Kidney tubule cell (primary cell): ENCODE data around the gene SMYD2.
A peak's percentile ranks its signal among the peaks of the same experiment; 100 is the strongest.

Experiments
- DNase-seq: peaks from one replicate; pipeline ENCODE4 v3.0.0-alpha.2; 2018; ENCODE audit warnings: low spot score

Gene SMYD2

DNA sequence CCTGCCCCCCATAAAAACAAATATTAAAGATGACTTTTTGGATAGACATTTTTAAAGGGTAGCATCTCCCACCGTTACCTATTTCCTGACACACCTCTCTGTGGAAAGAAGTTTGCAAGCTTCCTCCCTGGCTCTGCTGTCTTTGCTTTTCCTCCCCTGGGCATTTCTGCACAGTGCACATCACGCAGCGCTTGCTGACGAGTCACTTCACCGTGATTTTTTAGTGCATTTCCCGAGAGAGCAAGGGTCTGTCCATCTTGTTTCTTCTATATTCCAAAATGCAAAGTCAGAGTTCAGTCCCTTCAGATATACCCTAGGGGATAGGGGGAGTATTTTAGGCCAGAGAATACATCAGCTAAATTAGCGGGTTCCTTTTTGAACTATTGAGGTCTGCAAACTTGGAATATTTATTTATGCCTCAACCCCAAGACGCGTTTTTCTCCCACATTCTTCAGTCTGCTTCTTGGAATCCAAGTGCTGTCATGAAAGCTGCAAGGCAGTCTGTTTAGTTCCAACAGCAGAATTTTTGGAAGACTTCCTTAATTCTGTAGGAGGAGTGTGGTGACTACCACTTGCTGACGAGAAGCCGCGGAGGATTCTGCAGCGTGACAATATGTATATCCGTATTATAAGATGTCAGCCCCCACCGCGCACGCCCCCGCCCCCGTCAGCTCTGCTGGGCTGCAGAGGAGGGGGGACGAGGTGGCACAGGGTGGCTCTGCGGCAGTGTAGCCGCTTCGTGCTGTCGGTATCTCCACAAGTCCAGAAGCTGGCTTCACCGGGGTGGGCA is 22.4 kb downstream of the SMYD2 start:
- DNase-seq, result no peak

DNA sequence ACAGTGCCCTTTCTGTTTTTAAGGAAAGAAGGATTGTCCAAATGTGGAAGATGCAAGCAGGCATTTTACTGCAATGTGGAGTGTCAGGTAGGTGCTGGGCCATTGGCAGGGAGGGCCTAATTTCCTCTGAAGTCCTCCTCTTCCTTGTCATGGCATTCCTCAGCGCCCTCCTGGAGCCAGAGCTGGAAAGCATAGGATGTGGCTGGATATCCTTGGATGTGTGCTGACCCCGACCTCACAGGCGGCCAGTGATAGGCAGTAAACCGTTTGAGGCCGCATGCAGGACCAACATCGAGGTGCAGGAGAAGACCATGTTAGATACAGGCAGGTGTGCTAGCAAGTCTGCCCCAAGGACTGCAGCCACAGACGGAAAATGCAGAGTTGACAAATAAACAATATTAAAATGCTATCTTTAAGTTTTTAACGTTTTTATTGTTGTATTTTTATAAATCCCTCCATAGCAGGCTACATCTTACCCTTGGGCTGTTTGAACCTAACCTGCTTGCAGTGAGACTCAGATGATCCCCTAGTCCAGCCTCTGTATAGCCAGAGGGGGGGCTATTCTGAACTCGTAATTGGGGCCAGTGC is 24.3 kb downstream of the SMYD2 start:
- no peak for DNase-seq

DNA sequence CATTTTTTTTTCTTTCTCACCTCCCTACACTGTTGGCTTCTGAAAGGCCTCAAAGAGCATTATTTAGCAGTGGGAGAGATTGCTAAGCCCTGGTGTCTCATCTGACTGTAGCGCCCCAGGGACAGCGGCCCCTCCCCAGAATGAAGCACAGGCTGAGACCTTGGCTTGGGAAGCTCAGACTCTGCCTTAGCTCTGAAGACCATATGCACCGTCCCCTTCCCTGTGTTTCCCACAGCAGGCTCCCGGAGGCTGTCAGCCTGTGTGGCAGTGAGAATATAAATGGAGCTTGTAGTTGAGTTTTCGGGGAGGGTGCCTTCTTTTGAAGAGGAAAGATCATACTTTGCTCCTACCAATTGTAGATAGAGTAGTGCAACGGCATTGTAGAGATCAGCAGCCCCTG is 25.3 kb downstream of the SMYD2 start:
- no peak for DNase-seq

DNA sequence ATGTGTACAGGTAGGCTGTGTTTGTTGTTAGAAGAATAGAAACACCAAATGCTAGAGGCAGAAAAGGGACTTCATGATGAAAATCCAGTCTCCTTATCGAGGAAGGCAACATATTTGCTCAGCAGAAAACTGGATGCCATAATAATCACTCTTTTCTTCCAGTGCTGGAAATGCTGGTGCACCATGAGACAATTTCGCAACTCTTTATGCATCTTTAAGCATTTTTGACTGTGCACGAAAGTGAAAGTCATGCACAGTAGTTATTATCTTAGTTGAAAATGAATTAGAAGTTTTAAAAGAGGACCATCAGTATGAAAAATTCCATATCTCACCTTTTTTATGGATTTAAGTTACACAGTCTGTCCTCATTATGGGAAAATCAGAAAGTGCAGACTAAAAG is 29.1 kb downstream of the SMYD2 start:
- no peak for DNase-seq

DNA sequence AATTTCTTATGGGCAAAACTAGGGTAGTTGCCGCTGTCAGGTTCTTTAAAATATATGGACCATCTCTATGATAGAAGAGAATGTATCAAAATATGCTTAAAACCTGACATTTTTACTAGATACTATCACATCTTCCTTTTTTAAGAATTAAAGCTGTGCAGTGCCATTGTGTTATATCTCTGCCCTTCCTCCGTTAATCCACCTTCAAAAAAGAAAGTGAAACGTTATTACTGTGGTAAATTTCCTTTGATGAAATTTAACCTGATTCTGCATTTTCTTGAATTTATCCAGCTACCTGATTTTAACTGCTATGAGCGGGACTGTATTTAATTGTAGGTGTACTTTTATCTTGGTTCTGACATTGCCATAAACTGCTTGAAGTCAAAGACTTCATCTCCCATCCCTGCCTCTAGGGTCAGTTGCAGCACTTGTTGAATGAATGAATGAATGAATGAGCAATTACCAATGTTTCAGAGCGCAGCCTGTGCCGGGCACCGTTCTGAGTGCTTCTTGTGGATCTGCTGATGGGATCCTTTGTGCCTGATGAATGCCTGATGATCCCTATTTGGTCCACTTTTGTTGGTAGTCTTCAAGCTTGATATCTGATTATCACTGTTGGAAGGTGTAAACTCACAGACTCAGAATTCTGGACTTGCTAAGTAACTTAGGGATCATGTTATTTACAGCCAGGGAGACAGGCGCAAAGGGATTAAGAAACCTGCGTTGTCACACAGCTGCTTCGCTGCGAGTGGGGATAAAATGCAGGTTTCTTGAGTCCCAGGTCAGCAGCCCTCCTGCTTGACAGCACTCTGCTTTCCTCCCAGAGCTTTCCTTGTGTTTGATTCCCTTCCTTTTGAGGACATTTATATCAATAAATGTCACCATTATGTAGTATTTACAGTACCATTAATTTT is 30.1 kb downstream of the SMYD2 start:
- no peak for DNase-seq

DNA sequence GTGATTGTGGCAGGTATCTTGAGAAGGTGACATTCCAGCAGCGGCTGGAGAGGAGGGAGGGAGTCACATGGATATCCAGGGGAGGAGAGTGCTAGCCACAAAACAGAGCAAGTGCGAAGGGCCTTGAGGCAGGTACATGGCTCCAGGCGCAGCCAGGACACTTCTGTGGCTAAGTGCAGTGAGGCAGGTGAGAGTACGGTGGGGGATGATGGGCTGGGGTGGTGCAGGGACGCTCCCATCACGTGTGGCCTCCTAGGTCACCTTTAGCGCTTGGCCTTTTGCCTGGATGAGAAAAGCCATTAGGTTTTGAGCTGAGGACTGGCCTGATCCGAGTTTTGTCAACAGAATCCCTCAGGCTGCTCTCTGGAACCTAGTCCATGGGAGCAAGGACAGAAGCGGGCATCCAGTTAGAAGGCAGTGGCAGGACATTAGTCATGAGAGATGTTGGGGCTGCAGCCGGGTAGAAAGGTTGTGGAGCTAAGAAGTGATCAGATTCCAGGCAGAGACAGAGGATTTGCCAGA is 31.6 kb downstream of the SMYD2 start:
- no peak for DNase-seq

DNA sequence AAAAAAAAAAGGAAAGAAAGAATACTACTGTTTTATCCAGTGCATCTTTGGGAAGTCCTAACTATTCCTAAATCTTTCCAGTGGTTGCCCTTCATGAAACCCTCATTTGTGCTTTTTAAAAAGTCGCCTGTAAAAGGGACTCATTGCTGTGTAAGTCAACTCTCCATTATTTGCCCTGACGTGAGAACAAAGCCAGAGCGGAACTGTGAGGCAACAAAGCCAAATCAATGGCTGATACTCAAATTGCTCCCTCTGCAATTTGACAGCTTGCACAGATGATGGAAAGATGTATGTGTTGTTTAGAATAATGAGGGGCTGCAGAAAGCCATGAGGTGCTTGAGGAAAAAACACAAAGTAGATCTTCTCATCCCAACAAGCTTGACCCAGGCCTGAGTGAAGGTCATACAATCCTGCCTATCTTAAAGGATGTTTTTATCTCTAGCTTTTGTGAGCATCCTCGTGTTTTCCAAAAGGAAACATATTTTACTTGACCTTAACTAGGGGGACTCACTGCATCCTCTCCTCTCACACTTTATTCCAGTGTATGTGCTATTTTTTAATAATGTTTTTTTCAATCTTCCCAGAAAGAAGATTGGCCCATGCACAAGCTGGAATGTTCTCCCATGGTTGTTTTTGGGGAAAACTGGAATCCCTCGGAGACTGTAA is 33.4 kb downstream of the SMYD2 start:
- no peak for DNase-seq

DNA sequence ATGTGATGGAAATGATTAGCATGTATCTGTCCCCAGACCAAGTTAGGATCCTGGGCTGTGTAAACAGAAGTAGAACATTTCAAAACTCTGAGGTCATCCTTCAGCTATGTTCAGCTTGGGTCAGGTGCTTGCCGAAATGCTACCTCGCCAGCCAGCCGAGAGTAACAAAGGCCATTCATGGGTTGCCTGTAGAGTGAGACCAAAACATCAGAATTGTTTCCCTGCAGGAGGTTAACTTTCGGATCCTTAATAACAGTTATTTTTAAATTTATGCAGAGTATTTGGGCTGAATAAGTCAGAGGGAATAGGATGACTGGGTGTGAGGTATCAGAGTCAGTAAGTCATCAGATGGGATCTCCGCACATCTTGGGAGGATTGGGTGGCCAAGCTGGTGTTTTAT is 35.6 kb downstream of the SMYD2 start:
- DNase-seq, result peak; percentile 94

DNA sequence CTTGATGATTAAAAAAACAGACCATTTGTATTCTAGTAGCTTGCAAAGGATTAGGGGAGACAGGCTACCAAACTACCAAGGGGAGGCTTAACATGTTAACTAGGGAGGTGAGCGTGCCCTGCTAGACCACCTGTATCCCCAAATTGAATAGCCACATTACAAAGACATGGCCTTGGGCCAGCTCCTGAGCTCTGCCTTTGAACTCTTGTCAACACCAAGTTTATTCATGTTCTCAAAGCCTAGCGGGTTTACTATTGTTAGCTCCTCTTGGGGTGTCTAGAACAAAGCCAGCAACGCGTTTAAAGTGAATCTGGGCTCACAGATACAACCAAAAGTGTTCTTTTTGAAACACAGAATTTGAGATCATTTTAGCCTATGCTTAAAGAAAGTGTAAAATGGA is 36.3 kb downstream of the SMYD2 start:
- no peak for DNase-seq

DNA sequence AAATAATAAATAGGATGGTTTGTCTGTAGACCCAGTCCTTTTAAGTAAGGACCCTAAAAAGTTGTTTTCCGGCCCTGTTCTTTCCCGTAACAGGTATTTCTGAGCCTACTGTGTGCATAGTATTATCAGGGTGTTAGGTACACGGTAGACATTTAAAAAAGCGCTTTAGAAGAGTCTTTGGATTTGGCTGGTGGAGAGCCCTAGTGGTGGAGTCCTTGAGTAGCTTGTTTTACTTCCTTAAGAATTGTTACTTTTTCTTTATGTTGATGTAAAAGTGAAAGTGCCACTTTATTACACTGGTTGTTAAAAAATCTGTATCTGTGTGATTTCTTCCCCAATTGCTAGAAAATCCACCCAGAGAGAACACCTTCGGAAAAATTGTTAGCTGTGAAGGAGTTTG is 36.8 kb downstream of the SMYD2 start:
- no peak for DNase-seq

DNA sequence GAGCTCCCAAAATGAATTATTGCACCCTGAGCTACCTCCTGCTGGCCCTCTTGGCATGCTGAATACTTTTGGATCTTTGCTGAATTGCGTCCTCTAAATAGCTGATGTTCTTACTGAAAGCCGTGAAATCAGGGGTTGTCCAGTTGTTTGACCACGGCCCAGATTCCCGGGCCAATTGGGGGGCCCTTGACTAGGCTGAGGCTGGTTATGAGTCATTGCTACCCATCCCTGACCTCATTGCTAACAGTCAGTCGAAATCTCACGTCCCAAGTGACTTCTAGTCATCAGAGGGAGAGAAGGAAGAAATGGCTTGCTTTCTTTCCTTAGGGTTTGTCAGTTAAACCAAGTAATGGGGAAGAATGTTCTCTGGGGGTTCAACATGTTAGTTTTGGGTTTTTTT is 37.4 kb downstream of the SMYD2 start:
- DNase-seq, result peak; percentile 23

DNA sequence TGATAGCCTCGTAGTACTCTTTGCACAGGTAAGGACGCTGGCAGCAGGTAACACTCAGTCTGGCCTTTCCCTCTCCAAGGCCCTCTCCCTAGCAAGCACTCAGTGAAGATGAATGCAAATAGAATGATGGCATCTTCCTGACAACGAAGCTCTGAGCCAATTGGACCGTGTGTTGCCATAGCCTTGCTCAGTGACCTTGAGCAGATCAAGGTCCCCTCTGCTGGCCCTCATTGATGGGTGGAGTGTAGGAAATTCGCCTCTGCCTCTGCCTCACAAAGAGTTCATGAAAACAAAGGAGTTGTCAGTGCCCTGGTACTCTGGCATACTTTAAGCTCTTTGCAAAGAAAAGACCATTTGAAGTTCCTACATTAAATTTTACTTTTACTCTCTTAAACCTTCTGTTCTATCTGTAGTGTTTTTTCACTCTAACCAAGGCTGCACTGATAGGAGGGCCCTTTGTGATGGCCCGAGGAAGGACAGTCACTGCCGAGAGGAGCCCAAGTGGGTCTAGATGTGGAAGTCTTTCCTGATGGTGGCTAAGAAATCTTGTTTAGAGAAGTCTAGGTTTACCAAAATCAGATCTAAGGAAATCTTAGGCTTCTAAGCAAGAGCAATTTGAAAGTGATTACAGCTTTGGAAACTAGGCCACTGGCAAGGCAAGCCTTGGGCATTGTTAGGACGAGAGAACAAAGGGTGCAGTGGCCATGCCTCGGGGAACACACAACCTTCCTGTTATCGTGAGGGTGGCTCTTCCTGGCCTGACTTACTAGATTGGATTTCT is 38.2 kb downstream of the SMYD2 start:
- DNase-seq, result no peak

DNA sequence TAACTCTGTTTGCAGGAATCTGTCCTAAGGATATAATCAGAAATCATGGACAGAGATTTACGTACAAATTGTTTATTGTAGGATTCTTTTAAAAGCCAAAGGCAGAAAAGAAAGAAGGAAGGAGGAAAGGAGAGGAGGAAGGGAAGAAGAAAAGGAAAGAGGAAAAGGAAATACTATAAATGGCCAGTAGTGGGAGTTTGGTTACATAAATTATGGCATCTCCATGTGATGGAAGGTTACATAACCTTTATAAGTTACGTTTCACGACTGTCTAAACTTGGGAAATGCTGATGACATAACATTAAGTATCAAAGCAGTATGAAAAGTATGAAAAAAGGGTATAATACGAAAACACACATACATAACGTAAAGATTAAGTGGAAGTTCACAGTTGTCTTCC is 39.0 kb downstream of the SMYD2 start:
- DNase-seq, result no peak

DNA sequence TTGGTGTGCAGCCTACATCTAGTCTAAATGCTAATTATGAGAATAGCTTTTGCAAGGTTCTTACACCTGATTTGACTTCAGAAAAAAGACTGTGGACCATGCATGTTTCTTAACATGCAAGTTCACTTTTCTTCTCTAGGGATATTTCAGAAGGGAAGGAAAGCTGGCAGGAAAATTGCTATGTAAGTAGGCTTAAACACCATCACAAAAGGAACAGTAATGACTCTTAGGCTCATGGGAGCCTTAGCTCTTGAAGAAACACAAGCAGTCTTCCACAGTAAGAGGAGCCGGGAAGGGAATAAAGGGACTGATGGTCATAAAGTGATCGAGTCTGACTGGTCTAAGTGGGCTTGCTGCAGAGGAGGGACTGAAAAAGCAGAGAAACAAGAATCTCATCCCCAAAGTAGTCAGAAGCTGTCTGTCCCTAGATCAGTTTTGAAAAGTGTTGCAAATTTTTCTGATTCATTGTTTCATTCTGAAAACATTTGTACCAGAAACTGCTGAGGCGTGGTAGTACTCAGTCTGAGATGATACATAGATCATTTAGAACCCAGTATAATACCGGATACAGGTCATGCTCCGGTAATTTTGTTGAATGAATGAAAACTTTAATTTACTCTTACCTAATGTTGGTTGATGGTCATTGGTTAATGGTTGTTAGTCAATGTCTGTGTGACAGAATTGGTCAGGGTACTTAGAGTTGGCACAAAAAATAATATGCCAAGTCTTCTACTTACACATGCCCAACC is 40.9 kb downstream of the SMYD2 start:
- peak; percentile 86 for DNase-seq

DNA sequence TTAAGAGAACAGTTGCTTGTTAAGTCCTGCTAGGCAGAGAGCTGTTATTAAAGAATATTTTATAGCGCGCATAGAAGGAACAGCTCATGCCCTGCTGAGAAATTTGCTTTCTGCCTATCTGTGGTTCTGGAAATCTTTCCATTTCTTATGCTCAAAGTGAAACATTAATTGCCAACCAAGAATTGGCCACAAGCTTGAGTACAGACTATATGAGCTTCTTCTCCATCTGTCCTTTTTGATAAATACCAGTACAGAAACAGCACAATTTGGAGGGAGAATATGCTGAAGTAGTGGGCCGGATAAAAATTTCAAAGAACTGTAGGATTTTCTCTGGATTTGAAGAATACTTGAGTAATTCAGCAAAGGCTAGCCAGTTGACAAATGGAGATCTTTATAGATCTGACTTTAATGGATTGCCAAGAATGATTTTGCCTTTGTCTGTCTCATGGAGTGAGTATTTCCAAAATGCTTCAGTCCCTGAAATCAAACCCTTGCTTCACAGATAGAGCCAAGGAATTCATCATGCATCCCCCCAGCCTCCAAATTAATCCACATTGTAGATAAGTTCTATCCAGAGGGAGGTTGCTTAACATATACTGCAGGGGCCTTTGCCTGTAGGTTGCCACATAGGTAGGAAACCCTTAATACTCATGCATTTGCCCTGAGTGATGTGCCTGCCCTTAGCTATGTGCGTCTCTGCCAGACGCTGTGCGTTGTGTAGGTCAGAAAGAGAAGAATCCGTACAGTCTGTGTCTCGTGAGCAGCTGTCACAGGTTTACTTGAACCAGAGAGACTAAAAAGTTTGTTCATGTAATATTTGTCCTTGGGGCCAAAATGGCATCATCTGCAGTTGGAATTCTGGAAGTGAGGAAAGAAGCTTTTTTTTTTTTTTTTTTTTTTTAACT is 44.2 kb downstream of the SMYD2 start:
- no peak for DNase-seq

DNA sequence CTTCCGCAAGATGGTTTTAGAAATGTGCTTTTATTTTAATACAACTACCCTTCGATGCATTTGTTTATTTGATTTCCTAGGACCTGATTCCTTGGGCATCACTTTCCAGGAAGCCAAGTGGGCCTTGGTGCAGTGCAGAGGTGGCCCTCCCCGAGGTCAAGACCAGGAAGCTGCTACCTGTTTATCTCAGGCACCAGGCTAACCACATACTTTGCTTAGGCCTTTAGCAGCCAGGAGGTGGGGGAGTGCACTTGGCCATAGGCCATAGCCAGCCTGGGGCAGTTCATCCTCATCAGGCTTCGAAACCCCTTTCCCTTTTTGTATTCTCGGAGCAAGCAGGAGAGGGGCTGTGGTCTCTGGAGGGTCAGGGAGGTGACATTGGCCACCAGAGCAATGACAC is 45.4 kb downstream of the SMYD2 start:
- no peak for DNase-seq

DNA sequence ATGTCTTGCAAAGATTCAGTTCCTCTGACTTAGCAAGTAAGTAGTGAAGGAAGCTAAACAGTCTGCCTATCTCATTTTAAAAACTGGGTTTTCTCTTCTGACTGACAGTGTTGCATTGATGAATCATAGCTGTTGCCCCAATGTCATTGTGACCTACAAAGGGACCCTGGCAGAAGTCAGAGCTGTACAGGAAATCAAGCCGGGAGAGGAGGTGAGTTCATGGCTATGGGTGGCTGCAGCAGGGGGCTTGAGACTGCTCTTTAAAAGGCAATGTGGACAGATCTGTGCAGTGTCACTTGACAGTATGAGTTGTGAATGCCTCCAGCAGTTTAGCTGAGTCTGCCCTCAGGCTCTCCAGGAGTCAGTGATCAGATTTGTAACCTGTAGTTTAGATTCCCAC is 46.6 kb downstream of the SMYD2 start:
- no peak for DNase-seq

DNA sequence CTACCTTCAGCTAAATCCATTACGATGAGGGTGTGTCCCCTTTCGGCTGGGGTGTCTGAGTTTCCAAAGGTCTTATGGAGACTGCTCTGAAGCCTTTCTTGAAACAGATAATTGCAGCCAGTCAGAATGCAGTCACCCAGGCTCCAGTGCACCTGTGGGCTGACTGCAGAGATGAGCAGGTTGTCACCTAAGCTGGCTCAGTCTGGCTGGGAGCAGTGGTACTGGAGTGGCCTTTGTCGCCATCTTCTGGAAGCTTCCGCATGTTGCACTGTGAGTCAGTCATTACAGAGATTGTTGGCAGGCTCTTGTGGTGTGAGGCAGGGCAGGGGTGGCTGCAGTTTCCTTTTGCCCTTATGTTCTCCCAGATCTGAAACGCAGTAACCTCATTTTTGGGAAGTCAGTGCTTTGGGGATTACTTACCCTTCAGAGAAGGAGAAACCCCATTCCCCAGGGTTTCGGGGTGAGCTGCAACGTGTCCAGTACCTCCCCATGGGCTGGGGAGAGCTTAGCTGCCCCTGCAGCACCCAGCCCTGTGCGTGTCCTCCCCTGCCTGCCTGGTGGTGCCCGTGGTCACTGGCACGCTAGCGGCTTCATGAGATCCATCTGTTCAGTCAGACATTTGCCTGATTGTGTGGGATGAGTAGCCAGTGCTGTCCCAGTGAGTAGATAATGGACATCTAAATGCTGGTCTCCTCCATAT is 48.0 kb downstream of the SMYD2 start:
- DNase-seq, result peak; percentile 85
